ENCODE results near the gene MMAB.

MMAB gene

DNA sequence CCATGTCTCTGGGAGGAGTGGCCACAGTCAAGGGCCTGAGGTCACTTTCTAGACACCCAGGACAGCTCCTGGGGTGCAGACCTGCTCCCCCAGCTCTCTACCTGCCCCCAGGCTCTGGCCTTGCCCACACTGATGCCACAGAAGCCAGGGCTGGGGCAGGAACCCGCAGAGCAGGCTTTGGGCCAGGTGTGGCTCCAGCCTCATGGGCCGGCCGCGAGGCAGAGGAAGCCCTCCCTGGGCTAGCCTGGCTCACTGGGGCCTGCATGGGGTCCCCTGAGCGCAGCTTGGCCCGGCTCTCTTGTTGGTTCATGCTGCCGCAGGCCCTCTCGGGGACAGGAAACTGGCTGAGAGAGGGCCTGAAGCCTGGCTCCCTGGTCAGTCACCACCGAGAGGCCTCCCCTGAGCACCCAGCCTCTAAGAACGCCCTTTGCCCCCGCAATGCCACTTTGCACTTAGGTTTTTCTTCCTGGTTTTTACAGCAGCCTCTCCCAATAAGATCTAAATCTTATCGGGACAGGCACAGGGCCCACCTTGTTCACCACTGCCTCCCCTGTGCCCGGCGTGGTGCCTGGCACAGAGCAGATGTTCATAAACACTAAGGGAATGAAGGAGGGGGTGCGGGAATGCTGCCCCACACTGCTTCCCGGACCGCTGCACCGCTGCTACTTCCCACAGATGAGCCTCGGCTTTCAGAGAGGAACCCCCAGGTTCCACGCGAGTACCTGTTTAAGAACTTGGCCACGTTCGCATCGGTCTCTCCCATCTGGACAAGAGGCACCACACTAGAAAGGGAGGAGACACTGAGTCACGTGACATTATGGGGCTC, 14.7 kb downstream of the MMAB start:
- TF ChIP-seq, protein P1, sequence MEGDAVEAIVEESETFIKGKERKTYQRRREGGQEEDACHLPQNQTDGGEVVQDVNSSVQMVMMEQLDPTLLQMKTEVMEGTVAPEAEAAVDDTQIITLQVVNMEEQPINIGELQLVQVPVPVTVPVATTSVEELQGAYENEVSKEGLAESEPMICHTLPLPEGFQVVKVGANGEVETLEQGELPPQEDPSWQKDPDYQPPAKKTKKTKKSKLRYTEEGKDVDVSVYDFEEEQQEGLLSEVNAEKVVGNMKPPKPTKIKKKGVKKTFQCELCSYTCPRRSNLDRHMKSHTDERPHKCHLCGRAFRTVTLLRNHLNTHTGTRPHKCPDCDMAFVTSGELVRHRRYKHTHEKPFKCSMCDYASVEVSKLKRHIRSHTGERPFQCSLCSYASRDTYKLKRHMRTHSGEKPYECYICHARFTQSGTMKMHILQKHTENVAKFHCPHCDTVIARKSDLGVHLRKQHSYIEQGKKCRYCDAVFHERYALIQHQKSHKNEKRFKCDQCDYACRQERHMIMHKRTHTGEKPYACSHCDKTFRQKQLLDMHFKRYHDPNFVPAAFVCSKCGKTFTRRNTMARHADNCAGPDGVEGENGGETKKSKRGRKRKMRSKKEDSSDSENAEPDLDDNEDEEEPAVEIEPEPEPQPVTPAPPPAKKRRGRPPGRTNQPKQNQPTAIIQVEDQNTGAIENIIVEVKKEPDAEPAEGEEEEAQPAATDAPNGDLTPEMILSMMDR (IDR thresholded peaks at IDR 0.05; ENCODE audit: low read depth, low read length, missing control alignments), result no peak
- H3K4me3 ChIP-seq (replicated peaks; ENCODE audit: low read depth, low read length), result no peak overlapping the region
- DNase-seq (ENCODE audit: extremely low read depth, low read depth), result no peak

DNA sequence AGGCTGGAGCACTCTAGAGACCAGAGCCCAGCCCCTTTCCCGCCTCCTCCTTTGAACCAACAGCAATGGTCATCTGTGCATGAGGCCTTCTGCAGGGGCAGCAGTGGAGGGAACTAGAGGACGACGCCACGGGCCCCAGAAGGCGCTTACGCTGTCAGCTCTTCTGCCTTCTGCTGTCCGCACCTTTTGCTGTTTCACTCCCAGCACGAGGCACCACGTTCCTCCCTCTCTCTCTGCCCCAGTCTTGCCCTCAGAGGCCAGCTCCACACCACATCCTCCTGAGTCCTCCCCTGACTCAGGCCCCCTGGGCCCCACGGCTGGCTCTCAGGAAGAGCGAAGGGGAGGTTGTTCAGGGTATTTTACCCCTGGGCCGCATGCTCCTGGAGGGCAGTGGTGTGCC, 15.5 kb downstream of the MMAB start:
- no peak for DNase-seq (ENCODE audit: extremely low read depth, low read depth)
- TF ChIP-seq, protein P1 (IDR thresholded peaks at IDR 0.05; ENCODE audit: low read depth, low read length, missing control alignments), result no peak
- no peak overlapping the region for H3K4me3 ChIP-seq (replicated peaks; ENCODE audit: low read depth, low read length)

DNA sequence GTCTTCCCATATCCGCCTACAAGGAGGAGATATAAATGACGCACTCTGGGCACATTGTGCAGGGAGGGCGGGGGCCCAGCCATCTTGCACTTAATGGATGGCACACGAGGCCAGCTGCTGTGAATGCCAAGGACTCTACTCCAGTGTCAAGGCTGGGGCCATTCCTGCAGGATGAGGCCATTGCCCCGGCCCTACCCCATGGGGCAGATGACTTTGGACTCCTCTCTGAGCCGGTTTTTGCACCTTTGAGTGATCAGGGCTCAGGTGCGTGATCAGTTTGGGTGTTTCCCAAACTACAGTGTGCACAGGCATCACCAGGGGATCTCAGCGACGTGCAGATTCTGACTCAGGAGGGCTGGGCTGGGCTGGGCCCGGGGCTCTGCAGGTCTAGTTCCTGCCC, 16.1 kb downstream of the MMAB start:
- no peak for DNase-seq (ENCODE audit: extremely low read depth, low read depth)
- TF ChIP-seq, protein P1 (IDR thresholded peaks at IDR 0.05; ENCODE audit: low read depth, low read length, missing control alignments), result no peak
- H3K4me3 ChIP-seq (replicated peaks; ENCODE audit: low read depth, low read length), result no peak overlapping the region

DNA sequence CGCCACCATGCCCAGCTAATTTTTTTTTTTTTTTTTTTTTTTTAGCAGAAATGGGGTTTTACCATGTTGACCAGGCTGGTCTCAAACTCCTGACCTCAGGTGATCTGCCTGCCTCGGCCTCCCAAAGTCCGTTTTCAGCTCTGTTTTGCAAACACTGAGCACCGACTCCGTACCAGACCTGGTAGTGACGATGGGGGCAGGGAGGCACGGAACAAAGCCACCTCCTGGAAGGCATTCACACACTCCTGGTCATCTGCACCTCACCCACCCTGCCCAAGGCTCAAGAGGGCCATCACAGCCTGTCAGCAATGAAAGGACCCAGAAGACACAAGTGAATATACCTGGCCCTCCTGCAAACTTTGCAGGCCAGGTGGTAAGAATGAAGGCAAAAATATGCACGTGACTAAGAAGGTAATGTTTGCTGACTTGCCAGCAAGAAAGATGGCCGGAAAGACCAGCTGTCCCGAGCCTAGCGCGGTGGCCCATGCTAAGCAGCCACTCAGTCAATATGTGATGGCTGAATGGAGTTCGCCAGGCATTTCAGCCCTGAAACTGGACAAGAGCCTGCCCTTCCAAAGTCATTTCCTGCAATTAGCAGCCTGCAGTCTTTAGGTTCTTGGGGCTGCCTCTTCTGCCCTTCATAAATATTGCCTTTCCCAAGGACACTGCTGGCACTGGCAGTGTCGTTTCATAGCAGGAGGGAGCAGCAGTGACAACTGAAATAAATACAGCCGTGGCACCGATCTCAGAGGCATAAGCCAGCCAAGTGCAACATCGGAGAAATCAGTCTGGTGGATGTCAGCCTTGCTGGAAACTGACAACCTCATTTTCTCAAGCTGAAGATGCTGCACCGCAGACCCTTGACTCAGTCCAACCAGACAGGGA, 17.6 kb downstream of the MMAB start:
- no peak for DNase-seq (ENCODE audit: extremely low read depth, low read depth)
- H3K4me3 ChIP-seq (replicated peaks; ENCODE audit: low read depth, low read length), result no peak overlapping the region
- TF ChIP-seq, protein P1 (IDR thresholded peaks at IDR 0.05; ENCODE audit: low read depth, low read length, missing control alignments), result no peak

DNA sequence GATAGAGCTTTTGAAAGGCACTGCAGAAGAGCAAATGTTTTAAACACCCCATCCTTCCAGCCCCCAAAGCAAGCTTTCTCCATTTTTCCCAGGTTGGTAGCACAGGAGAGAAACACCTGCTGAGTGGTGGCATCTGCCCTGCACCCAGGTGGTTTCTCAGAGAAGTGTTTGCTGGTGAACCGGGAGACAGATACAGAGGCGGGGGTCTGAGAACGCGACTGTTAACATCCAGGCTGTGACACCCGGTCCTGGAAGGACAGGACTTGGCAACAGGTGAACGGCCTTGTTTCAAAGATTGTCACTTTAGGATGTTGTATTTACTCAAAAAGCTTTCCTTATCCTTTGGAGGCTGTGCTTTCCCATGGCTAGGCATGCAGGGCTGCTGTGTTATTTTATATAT, 18.5 kb downstream of the MMAB start:
- H3K4me3 ChIP-seq (replicated peaks; ENCODE audit: low read depth, low read length), result no peak overlapping the region
- TF ChIP-seq, protein P1 (IDR thresholded peaks at IDR 0.05; ENCODE audit: low read depth, low read length, missing control alignments), result no peak
- no peak for DNase-seq (ENCODE audit: extremely low read depth, low read depth)

DNA sequence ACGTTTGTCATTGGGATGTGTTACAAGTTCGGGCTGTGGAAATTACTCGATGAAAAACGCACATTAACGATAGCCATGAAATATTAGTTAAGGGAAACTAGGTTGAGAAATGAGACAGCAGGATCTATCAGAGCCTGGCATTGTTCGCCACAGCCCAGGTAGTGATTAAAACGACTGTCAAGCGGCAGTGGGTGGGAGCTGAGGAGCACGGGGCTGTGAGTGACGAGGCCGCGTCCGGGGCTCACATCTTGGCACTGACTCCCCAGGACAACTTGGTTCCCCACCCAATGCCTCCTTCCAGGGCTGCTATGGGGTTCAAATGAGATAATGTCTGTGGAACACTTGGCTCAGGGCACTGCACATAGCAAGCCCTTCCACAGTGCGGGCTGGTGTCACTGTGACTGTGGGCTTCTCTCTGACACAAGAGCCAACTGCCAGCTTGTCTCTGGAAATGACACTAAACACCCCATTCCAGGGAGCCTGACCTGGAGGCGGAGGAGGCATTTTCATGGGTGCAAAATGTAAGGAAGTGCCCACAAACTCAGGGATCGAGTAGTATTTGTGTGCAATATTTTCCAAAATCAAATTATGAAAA, 19.3 kb downstream of the MMAB start:
- TF ChIP-seq, protein P1 (IDR thresholded peaks at IDR 0.05; ENCODE audit: low read depth, low read length, missing control alignments), result no peak
- no peak for DNase-seq (ENCODE audit: extremely low read depth, low read depth)
- H3K4me3 ChIP-seq (replicated peaks; ENCODE audit: low read depth, low read length), result no peak overlapping the region
